Mucosa of descending colon (tissue), 3 donors: ENCODE measurements around the gene ASCC2. TPM values are rescaled to one million over a fixed set of nuclear protein-coding genes. Genes with fewer than 3 reads are reported as not detected.

Experiments
- ATAC-seq: fragments of 200-7000 bp; cut with Tn5 transposase; one replicate; pipeline ENCODE4 v1.9.1; 2020; ENCODE audit warnings: mild to moderate bottlenecking, moderate library complexity
- DNase-seq, 3 donors: peaks; one replicate each; pipeline ENCODE4 v3.0.0-alpha.2; 2020
- H3K36me3 ChIP-seq: fragments of 200-600 bp; one replicate; pipeline ENCODE4 v1.8.0; 2021; ENCODE audit warnings: low read depth, mild to moderate bottlenecking
- H3K4me1 ChIP-seq: fragments of 200-600 bp; one replicate; pipeline ENCODE4 v1.8.0; 2021; ENCODE audit warnings: low read depth, mild to moderate bottlenecking
- H3K4me3 ChIP-seq: fragments of 200-600 bp; one replicate; pipeline ENCODE4 v1.8.0; 2021; ENCODE audit warnings: mild to moderate bottlenecking
- H3K9me3 ChIP-seq: fragments of 200-600 bp; one replicate; pipeline ENCODE4 v1.8.0; 2021; ENCODE audit warnings: mild to moderate bottlenecking
- CTCF ChIP-seq: fragments of 200-600 bp; IDR thresholded peaks from one replicate; pipeline ENCODE4 v1.8.0; 2022; ENCODE audit warnings: antibody characterized with exemption, mild to moderate bottlenecking
- intact Hi-C, 2 donors: fragments of 100-400 bp; cut with DNase I in 1 of 2; cut with micrococcal nuclease in 1 of 2; formaldehyde crosslinking; loops; one replicate each; pipeline versions ENCODE4 v1.11.0 to v1.11.1; 2022; cut with DNase I, micrococcal nuclease
- total RNA-seq, 3 donors: library from RNA; stranded (reverse); fragmentation: NEBNext Ultra II Directional in 2 of 3; extraction: Animal tissue kit (Norgen Biotek cat#: 25700) in 2 of 3; gene quantifications; one replicate each; pipeline versions ENCODE4 v1.2.1 to v1.2.4, GENCODE V29; 2021 to 2023
- donor health status: DM: no; HTN: no; CAD: no; lungs with moderate emphysema.
- donor health status: DM: no; HTN: no; CAD: no.
- donor health status: DM: no; HTN: yes; CAD: no.

The ASCC2 gene
- total RNA-seq, 3 donors from 2014 or later, result 61.3 to 81.0 (median 63.5) TPM

DNA sequence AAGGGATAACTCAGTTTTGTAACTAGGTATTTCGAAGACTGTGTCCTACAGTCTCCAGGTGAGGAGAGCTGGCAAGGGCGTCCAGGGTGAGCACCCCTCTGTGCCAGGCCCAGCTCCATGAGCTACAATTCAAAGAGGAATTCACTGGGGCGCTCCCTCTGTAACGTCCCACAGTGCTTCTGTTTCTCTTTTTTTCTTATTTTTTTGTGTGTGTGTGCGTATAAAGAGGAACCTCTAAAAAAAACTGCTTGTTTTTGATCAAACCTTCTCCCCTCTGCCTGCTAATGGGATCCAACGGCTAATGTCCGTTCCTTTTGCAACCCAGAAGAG is 17.1 kb downstream of the ASCC2 start:
- no peak overlapping the region for H3K4me3 ChIP-seq
- H3K36me3 ChIP-seq, result peaks cover 2% of the 10 kb centered on the region
- no peak for DNase-seq
- no peak for ATAC-seq
- no peak for TF ChIP-seq CTCF
- intact Hi-C loops, result no loop called here
- H3K4me1 ChIP-seq, result no peaks in the 10 kb centered on the region
- no peaks in the 10 kb centered on the region for H3K9me3 ChIP-seq

GRCh38 chr22:29819501-29819900 is 18.6 kb downstream of the ASCC2 start:
- no peak overlapping the region for H3K4me3 ChIP-seq
- DNase-seq, result no peak

DNA sequence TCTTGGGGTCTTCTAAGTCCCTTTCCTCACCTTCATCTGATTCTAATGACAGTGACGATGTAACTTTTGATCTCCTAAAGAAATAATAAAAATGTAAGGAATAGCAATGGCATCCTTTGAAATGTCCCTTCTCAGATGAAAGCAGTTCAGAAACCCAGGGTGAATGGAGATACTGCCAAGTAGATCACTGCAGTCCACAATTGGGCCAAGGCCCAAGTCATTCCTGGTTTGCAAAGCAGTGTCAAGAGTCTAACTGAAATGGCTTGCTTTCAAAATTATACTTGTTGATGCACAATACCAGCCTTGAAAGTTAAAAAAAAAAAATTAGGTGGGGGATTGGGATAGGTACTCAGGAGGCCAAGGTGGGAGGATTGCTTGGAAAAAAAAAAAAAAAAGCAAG is 20.4 kb downstream of the ASCC2 start:
- DNase-seq (no peak), ATAC-seq (no peak)
- intact Hi-C loops, result no loop called here
- no peak for TF ChIP-seq CTCF
- no peaks in the 10 kb centered on the region for H3K9me3 ChIP-seq
- H3K4me3 ChIP-seq, result no peak overlapping the region
- H3K4me1 ChIP-seq, result no peaks in the 10 kb centered on the region
- no peaks in the 10 kb centered on the region for H3K36me3 ChIP-seq

More at GRCh38 chr22:29819501-29819900, 18.6 kb downstream of the ASCC2 start:
- peaks cover 2% of the 10 kb centered on the region for H3K36me3 ChIP-seq
- ATAC-seq, result no peak
- intact Hi-C loops, result no loop called here
- H3K9me3 ChIP-seq, result no peaks in the 10 kb centered on the region
- no peak for TF ChIP-seq CTCF
- no peaks in the 10 kb centered on the region for H3K4me1 ChIP-seq

GRCh38 chr22:29816980-29817379 is 21.1 kb downstream of the ASCC2 start:
- no peak for DNase-seq
- Histone ChIP-seq H3K4me1 (peaks cover 1% of the 10 kb centered on the region), H3K36me3 (no peaks in the 10 kb centered on the region), H3K9me3 (no peaks in the 10 kb centered on the region), H3K4me3 (no peak overlapping the region)
- no peak for TF ChIP-seq CTCF
- intact Hi-C loops, result no loop called here
- no peak for ATAC-seq

DNA sequence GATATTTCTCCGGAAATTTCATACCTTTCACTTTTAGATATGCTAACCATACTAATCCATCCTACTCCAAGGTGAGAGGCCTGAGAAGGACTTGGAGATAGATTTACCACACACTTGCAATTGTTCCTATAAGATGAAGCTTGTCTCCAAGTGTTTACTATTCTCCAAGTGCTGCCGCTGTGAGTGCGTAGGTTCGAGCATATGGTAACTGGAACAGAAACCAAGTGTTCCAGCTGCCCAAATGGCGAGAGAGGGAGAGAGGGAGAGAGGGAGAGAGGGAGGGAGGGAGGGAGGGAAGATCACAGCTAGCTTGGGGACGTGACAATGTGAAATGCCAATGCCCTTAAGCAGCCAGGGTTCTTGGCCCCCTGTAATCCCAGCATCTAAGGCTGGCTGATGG is 21.5 kb downstream of the ASCC2 start:
- ATAC-seq (no peak), DNase-seq (no peak)
- no peak overlapping the region for H3K4me3 ChIP-seq
- H3K9me3 ChIP-seq, result no peaks in the 10 kb centered on the region
- TF ChIP-seq CTCF, result no peak
- H3K36me3 ChIP-seq, result no peaks in the 10 kb centered on the region
- intact Hi-C loops, result no loop called here
- H3K4me1 ChIP-seq, result peaks cover 6% of the 10 kb centered on the region

DNA sequence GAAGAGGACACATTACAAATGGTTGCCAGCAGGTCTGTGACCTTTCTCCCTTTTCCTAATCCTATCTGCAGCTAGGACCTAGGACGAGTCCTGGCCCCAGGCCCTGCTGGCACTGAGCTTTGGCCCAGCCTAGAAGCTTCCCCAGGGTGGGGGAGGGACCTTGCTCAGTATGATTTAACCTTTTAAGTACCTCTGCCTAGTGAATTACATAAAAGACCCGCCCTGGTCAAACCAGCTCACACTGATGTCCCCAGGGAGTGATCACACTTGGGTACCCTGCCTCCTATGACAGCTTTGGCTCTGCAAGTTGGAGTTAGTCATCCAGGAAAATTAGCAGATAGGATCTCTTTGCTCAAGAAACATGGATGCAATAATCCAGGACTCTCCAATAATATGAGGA is 21.9 kb downstream of the ASCC2 start:
- H3K4me3 ChIP-seq, result no peak overlapping the region
- DNase-seq, result peak in 1 of 3 donors; percentile 21
- H3K36me3 ChIP-seq, result no peaks in the 10 kb centered on the region
- H3K9me3 ChIP-seq, result no peaks in the 10 kb centered on the region
- H3K4me1 ChIP-seq, result peaks cover 10% of the 10 kb centered on the region
- no peak for TF ChIP-seq CTCF
- intact Hi-C loops, result no loop called here
- ATAC-seq, result no peak
